ENCODE data around the gene CKM.
"Not testable (repeated sequence)": the region's sequence is repeated elsewhere in the genome, so short reads cannot be mapped to it uniquely, and the experiment has no call there.

CKM gene

DNA sequence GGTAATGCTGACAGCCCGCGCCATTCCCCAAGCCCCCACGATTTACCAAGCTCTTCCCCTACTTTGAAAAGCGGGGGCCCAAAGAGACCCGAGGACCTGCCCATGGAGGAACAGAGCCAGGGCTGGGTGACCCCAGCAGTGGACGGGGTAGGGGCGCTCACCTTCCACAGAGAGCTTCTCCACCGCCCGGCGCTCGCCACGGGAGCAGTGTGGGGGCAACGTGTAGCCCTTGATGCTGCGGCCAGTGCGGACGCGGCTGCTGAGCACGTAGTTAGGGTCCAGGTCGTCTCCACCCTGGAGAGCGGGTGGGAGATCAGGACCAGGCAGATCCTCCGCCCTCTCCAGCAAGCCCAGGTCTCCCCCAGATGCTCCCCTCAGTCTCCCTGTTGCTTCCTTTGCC is 7.4 kb downstream of the CKM start:
- DNase-seq, result no peak

DNA sequence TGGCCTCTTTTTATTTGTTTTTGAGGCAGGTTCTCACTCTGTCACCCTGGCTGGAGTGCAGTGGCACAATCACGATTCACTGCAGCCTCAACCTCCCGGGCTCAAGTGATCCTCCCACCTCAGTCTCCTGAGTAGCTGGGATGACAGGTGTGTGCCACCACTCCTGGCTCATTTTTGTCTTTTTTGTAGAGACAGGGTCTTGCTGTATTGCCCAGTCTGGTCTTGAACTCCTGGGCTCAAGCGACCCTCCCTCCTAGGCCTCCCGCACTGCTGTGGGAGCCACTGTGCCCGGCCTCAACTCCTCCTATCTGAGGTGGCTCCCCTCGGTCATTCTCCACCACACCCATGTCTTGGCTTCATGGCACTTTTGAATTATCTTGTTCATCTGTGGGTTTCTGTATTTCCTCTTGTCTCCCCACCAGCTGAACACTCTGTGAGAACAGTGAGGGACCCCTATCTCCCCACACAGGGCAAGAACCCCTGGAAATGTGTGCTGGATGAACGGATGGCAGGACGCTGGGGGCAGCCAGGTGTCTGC is 7.9 kb downstream of the CKM start:
- no peak for DNase-seq

- not testable (repeated sequence) for DNase-seq
Measured at GRCh38 chr19:45312285-45312684, 10.4 kb downstream of the CKM start.

GRCh38 chr19:45311621-45312020 is 11.1 kb downstream of the CKM start:
- DNase-seq, result no peak

GRCh38 chr19:45309322-45309721 is 13.4 kb downstream of the CKM start:
- not testable (repeated sequence) for DNase-seq

DNA sequence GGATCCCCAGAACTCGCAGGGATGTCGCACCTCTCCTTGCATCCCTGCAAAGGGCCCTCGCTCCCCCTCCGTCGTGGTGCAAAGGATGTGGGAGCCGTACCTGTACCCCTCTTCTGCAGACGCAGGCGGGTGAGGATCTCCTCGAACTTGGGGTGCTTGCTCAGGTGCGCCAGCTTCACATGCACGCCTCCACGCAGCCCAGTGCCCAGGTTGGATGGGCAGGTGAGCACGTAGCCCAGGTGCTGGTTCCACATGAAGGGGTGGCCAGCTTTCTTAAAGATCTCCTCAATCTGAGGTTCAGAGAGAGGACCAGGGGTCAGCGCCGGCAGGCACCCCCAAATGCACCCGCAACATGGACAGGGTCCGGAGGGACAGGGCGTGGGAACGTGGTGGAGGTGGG is 15.3 kb downstream of the CKM start:
- no peak for DNase-seq

DNA sequence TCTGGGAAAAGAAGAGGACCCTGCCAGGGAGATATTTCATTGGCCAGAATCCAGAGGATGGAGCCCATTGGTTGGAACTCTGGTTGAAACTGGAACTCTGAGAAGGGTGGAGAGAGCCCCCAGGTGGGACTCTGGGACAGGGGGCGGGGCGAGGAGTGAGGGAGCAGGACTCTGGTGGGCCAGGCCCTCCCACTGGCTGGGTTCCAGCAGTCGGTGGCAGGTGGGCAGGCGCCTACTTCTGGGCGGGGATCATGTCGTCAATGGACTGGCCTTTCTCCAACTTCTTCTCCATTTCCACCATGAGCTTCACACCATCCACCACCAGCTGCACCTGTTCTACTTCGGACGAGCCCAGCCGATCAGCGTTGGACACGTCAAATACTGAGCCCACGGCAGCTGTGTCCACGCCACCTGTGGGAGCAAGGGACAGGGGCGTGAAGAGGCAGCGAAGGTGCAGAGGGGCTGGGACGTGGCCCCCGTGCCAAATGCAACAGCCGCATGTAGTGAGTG is 16.1 kb downstream of the CKM start:
- peak; percentile 4 for DNase-seq

GRCh38 chr19:45306040-45306439 is 16.6 kb downstream of the CKM start:
- no peak for DNase-seq

DNA sequence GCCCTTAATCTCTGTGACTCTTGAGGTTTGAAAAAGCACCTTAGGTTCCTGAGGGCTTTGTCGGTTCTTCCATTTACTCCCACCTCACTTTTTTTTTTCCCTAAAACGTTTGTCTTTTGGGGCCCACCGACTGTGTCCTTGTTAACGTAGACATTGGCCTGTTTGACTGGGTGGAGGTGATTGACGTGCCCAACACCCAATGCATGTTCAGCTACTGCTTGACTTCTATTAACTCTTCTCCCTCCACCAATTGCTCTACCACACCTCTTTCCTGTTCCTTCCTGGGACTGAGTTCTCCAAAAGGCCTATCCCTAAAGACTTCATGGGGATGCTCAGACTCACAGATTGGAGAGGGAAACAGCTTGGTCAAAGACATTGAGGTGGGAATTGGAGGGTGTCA is 17.3 kb downstream of the CKM start:
- DNase-seq, result no peak

DNA sequence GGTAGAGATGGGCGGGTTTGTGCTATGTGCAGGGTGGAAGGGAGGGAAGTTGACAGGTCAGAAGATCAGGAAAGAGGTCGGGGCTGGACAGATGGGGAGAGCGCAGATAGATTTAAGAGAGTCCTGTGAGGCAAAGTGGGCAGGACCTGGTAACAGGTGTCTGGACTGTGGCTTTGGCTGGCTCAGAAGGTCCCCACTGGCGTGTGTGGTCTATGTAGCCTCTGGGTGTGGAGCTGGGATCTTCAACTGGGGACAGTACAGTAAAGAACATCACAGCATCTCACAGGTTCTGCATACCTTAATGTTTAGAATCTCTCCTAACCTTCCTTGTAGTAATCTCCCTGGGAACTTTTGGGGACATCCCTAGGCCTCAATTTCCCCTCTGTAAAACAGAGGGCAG is 17.7 kb downstream of the CKM start:
- DNase-seq, result no peak

- DNase-seq, result no peak
Measured at GRCh38 chr19:45304141-45304926, 18.3 kb downstream of the CKM start.

DNA sequence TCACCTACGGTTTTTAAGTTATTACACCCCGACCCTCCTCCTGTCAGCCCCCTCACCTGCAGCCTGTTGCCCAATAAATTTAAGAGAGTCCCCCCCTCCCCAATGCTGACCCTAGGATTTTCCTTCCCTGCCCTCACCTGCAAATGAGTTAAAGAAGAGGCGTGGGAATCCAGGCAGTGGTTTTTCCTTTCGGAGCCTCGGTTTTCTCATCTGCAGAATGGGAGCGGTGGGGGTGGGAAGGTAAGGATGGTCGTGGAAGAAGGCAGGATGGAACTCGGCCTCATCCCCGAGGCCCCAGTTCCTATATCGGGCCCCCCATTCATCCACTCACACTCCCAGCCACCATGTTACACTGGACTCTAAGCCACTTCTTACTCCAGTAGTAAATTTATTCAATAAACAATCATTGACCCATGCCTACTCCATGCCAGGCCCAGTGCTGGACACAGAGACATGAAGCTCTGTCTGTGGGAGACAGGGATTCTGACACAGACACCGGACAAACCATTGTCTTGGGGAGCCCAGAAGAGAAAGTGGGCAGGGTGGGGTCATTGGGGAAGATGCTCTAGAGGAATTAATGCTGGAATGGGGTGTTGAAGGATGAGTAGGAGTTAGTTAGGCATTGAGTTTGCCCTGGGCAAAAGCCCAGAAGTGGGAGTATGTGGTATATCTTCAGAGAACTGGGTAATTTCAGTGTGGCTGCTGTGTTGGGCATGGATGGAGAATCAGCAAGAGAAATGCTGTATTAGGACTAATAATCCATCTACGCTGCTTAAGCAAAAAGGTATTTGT is 19.2 kb downstream of the CKM start:
- DNase-seq, result no peak

GRCh38 chr19:45302416-45302815 is 20.3 kb downstream of the CKM start:
- DNase-seq, result no peak

DNA sequence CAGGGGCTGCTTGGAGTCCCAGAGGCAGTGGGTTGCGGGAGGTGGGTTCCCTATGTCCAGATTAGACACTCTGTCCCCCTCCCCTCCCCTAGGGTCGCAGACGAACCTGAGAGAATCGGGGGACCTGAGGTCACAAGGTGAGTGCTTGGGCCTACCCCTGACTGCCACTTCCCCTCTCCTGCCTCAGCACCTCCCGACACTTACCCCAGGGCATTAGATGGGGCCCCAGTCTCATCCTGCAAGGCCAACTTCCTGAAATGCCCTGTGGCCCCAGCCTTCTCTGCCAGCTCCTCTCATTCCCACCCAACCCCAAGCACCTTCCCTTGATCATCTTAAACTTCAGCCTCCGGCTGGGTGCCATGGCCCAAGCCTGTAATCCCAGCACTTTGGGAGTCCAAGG is 23.0 kb downstream of the CKM start:
- DNase-seq, result no peak

- DNase-seq, result no peak
Measured at GRCh38 chr19:45298264-45298663, 24.4 kb downstream of the CKM start.

DNA sequence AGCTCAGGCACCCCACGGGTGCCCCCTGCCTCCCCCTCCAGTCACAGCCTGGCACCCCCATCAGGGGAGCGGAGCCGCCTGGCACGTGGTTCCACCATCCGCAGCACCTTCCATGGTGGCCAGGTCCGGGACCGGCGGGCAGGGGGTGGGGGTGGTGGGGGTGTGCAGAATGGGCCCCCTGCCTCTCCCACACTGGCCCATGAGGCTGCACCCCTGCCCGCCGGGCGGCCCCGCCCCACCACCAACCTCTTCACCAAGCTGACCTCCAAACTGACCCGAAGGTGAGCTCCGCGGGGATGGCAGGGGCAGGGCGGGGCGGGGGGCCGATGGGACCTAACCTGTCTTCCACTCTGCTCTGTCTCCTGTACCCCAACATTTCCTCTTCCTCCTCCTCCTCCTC is 25.0 kb downstream of the CKM start:
- no peak for DNase-seq

DNA sequence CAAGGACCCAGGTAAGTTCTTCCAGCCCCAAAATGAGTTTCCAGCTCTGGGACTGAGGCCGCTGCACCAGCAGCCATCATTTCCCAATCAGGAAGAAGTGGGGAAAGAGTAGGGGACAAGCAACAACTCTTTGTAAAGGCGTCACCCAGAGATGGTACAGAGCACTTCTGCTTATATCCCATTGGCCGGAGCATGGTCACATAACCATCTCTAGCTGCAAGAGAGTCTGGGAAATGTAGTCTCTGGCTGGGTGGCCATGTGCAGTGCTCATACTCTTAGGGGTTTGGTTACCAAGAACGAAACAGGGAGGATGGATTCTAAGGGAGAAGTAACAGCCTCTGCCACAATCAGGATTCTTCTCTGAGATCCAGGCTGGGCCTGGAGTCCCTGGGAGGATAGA is 26.3 kb downstream of the CKM start:
- no peak for DNase-seq

DNA sequence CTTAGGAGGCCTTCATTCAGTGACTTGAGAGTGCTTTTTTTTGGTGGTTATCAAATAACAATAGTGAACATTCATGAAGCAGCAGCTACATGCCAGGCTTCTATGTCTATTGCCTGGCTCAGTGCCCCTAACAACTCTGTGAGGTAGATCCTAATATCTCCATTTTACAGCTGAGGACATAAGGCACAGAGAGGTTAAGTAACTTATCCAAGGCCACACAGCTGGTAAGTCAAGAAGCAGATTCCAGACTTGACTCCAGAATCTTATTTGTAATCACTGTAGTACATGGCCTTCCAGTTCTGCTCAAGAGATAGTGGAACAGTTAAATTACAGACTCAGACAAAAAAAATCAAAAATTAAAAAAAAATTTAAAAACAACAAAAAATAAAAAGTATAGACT is 26.8 kb downstream of the CKM start:
- no peak for DNase-seq

DNA sequence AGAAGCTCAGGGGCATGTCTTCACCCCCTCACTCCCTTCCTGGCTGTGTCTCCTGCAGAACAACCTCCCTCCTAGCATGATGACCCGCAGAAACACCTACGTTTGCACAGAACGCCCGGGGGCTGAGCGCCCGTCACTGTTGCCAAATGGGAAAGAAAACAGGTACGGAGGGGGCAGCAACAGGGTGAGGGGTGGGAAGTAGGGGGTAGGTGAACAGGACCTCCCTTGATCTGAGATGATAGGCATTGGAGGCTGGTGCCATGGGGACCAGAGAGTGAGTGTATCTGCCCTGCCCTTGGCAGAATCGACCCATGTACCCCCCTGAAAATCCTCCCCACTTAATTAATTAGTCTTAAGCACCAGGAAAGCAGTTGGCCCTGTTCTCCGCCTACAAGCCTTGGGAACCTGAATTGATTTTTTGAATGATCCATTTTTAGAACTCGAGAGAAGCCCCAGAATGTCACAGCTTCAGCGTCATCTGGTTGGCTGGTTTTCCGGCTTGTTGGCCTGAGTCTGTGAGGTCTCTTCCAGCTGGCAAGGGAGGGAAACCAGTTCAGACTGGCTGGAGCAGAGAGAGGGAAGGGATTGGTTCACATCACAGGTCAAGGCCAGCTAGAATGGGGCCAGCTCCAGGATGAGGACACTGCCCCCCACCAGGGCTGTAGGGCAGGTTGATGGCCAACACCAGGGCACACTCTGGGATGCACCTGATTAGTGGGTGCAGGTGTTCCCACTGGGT is 28.2 kb downstream of the CKM start:
- DNase-seq, result no peak

DNA sequence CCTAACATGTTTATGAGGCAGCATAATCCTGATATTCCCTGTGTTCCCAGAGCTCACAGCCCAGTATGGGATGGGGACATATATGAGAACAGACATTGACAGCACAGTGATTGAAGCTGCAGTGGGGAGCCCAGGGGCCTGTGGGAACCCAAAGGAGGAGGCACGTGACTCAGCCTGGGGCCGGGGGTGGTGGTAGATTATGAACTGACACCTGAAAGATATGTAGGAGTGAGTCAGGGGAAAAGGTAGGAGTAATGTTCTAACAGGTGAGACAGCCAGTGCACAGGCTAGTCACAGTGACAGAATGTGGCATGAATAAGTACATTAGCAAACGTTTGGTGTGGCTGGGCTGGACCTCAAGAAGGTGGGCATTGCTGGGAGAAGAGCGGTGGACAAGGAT is 29.0 kb downstream of the CKM start:
- no peak for DNase-seq

DNA sequence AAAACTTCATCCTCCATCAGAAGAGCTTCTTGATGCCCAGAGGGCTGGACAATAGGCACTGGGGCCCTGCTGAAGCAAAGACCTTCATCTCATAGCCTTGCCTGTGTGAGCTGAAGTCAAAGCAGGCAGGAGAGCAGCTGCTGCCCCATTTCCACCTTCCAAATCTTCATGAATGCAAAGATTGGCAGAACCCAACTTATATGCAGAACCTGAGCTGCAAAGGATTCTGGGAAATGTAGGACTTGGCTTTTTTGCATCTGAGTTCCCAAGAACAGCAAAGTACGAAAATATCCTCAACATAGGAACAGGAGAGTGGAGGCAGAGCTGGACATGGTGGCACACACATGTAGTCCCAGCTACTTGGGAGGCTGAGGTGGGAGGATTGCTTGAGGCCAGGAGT is 30.8 kb downstream of the CKM start:
- no peak for DNase-seq

- no peak for DNase-seq
Measured at GRCh38 chr19:45290381-45290931, 32.2 kb downstream of the CKM start.

DNA sequence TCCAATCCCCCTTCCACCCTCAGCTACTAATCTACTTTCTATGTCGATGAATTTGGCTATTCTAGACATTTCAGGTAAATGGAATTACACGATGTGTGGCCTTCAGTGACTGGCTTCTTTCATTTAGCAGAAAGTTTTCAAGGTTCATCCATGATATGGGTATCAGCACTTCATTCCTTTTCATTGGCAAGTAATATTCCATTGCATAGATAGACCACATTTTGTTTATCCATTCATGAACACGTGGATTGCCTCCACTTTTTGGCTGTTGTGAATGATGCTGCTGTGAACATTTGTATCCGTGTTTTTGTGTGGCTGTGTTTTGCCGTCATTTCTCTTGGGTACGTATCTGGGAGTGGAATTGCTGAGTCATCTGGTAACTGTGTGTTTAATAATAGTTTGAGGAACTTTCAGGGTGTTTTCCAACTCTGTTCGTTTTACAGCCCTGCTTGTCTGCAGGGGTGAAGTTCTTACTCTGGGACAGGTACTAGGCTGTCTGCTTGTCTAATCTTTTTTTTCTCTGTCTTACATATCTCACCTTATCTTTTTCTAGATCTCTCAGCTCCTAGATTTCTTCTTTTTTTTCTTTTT is 39.1 kb downstream of the CKM start:
- DNase-seq, result no peak
